CD14-positive monocyte (primary cell): Measurements from ENCODE around the gene ARSI. TPM values are rescaled to one million over a fixed set of nuclear protein-coding genes. Genes with fewer than 3 reads are reported as not detected.

Experiments used
- DNase-seq, 3 donors: peaks; one replicate each; pipeline ENCODE4 v3.0.0-alpha.2; 2011 to 2022
- H2AFZ ChIP-seq: 2 replicates; pipeline ENCODE4 v1.6.0; 2012; ENCODE audit warnings: mild to moderate bottlenecking, low read depth, low read length, inconsistent platforms; ENCODE audit not compliant: insufficient read depth, poor library complexity, severe bottlenecking
- H3K27ac ChIP-seq, 2 donors: 1 replicate in 1 of 2; 2 replicates in 1 of 2; pipeline ENCODE4 v1.5.1; 2012 to 2013; ENCODE audit warnings: low read length in 2 of 2, control low read depth in 1 of 2, inconsistent platforms in 1 of 2, low read depth in 1 of 2, mild to moderate bottlenecking in 1 of 2
- H3K27me3 ChIP-seq, 2 donors: one replicate each; pipeline versions ENCODE4 v1.6.0 to v1.6.1; 2011 to 2013; ENCODE audit warnings: low read length in 2 of 2; ENCODE audit not compliant: control insufficient read depth in 2 of 2, insufficient read depth in 2 of 2
- H3K36me3 ChIP-seq, 2 donors: replicated peaks in 1 of 2; 1 replicate in 1 of 2; 2 replicates in 1 of 2; pipeline versions ENCODE4 v1.5.1 to v1.6.1; 2012 to 2013; ENCODE audit warnings: low read length in 2 of 2, control low read depth in 1 of 2, inconsistent platforms in 1 of 2, mild to moderate bottlenecking in 1 of 2; ENCODE audit not compliant: insufficient read depth in 2 of 2, control insufficient read depth in 1 of 2
- H3K4me1 ChIP-seq, 2 donors: 1 replicate in 1 of 2; 2 replicates in 1 of 2; pipeline versions ENCODE4 v1.5.1 to v1.6.1; 2012 to 2013; ENCODE audit warnings: low read length in 2 of 2, control low read depth in 1 of 2, inconsistent platforms in 1 of 2, mild to moderate bottlenecking in 1 of 2, moderate library complexity in 1 of 2; ENCODE audit not compliant: insufficient read depth in 2 of 2, control insufficient read depth in 1 of 2
- H3K4me2 ChIP-seq: replicated peaks from 2 replicates; pipeline ENCODE3; 2012; ENCODE audit warnings: low read length, moderate library complexity, mild to moderate bottlenecking; ENCODE audit not compliant: poor library complexity, severe bottlenecking; ENCODE audit errors: extremely low read depth
- H3K4me3 ChIP-seq, 3 experiments: fragments of 200-600 bp in 1 of 3; sonication (generic) in 1 of 3; replicated peaks in 1 of 3; 1 replicate in 2 of 3; 2 replicates in 1 of 3; pipeline ENCODE4 v1.5.1; 2011 to 2013; ENCODE audit warnings: low read length in 3 of 3, mild to moderate bottlenecking in 3 of 3, control low read depth in 2 of 3, low read depth in 2 of 3, inconsistent platforms in 1 of 3, moderate library complexity in 1 of 3
- H3K79me2 ChIP-seq: 2 replicates; pipeline ENCODE4 v1.6.0; 2012; ENCODE audit warnings: mild to moderate bottlenecking, control low read depth, inconsistent platforms, low read length, moderate library complexity; ENCODE audit not compliant: insufficient read depth
- H3K9ac ChIP-seq: 2 replicates; pipeline ENCODE4 v1.6.0; 2017; ENCODE audit warnings: low read length, mild to moderate bottlenecking; ENCODE audit not compliant: insufficient read depth, poor library complexity, severe bottlenecking
- H3K9me3 ChIP-seq, 2 donors: replicated peaks in 1 of 2; 1 replicate in 1 of 2; 2 replicates in 1 of 2; pipeline versions ENCODE4 v1.5.1 to v1.6.1; 2012 to 2013; ENCODE audit warnings: low read length in 2 of 2, control low read depth in 1 of 2; ENCODE audit not compliant: control insufficient read depth in 1 of 2, insufficient read depth in 1 of 2
- H4K20me1 ChIP-seq: 2 replicates; pipeline ENCODE4 v1.6.0; 2012; ENCODE audit warnings: mild to moderate bottlenecking, low read length, control low read depth, moderate library complexity; ENCODE audit not compliant: insufficient read depth
- H3K27ac Mint-ChIP-seq, 7 donors: one replicate each; pipeline ENCODE4 v1.8.0; 2020; ENCODE audit warnings: mild to moderate bottlenecking in 7 of 7, mixed read lengths in 7 of 7, moderate library complexity in 6 of 7, inconsistent platforms in 2 of 7
- H3K27me3 Mint-ChIP-seq, 3 donors: one replicate each; pipeline ENCODE4 v1.8.0; 2021 to 2022; ENCODE audit warnings: low read depth in 3 of 3, mild to moderate bottlenecking in 3 of 3, mixed read lengths in 3 of 3, moderate library complexity in 3 of 3, inconsistent platforms in 1 of 3
- H3K36me3 Mint-ChIP-seq, 2 donors: one replicate each; pipeline ENCODE4 v1.8.0; 2020; ENCODE audit warnings: mixed read lengths in 2 of 2, inconsistent platforms in 1 of 2, mild to moderate bottlenecking in 1 of 2
- H3K4me1 Mint-ChIP-seq: one replicate; pipeline ENCODE4 v1.8.0; 2020; ENCODE audit warnings: mild to moderate bottlenecking, mixed read lengths
- H3K4me3 Mint-ChIP-seq, 2 donors: one replicate each; pipeline ENCODE4 v1.8.0; 2020; ENCODE audit warnings: mild to moderate bottlenecking in 2 of 2, mixed read lengths in 2 of 2, moderate library complexity in 1 of 2
- H3K9me3 Mint-ChIP-seq, 7 donors: one replicate each; pipeline ENCODE4 v1.8.0; 2020 to 2022; ENCODE audit warnings: mixed read lengths in 7 of 7, mild to moderate bottlenecking in 6 of 7, moderate library complexity in 6 of 7, inconsistent platforms in 2 of 7
- CTCF ChIP-seq: fragments of 200-600 bp; IDR thresholded peaks from one replicate; pipeline ENCODE4 v1.8.0; 2022; ENCODE audit warnings: antibody characterized with exemption, mild to moderate bottlenecking
- WGBS: methylation state at CpG from one replicate; pipeline ENCODE4 v1.1.5; 2013; ENCODE audit warnings: missing lambda C conversion rate; ENCODE audit not compliant: insufficient coverage; 5-methylcytosine and 5-hydroxymethylcytosine counted together
- intact Hi-C, 2 donors: fragments of 100-400 bp; cut with micrococcal nuclease; formaldehyde crosslinking; loops; one replicate each; pipeline versions ENCODE4 v1.15.0 to v1.15.1; 2023
- polyA plus RNA-seq, 3 donors: library from polyadenylated mRNA; depleted of rRNA in 1 of 3; unstranded in 2 of 3; stranded (reverse) in 1 of 3; fragments of 300-500 nt in 2 of 3; fragments of >200 nt in 1 of 3; fragmentation: Illumina TruSeq in 2 of 3; gene quantifications; 1 replicate in 2 of 3; 2 replicates in 1 of 3; pipeline ENCODE4 v1.2.3, GENCODE V29; 2012 to 2021

ARSI gene
- polyA plus RNA-seq, 3 donors: not detected

GRCh38 chr5:150252489-150252888 lies 50.2 kb downstream of the ARSI start:
- WGBS: 100% methylated on average over 3 of the region's 6 CpGs
- H3K36me3 ChIP-seq: no peaks in the 10 kb centered on the region
- TF ChIP-seq CTCF: no peak
- no peak overlapping the region for H3K9ac ChIP-seq
- no peak overlapping the region for H2AFZ ChIP-seq
- intact Hi-C loops: no loop called here
- H3K36me3 Mint-ChIP-seq: no peaks in the 10 kb centered on the region
- no peak overlapping the region for H3K4me3 ChIP-seq
- no peak overlapping the region for H3K27ac ChIP-seq
- no peaks in the 10 kb centered on the region for H3K9me3 ChIP-seq
- peaks cover 2 to 7% (median 2%) of the 10 kb centered on the region in 3 donors for H3K27me3 Mint-ChIP-seq
- H4K20me1 ChIP-seq: no peaks in the 10 kb centered on the region
- H3K4me3 Mint-ChIP-seq: no peak overlapping the region
- peaks cover 0 to 2% (median 0%) of the 10 kb centered on the region in 7 donors for H3K9me3 Mint-ChIP-seq
- no peaks in the 10 kb centered on the region for H3K4me1 Mint-ChIP-seq
- H3K27ac Mint-ChIP-seq: no peak overlapping the region
- no peaks in the 10 kb centered on the region for H3K27me3 ChIP-seq
- H3K4me1 ChIP-seq: no peaks in the 10 kb centered on the region
- H3K4me2 ChIP-seq: no peak overlapping the region
- H3K79me2 ChIP-seq: no peaks in the 10 kb centered on the region
- DNase-seq: no peak

- intact Hi-C loops: no loop called here
- no peaks in the 10 kb centered on the region for H3K4me1 Mint-ChIP-seq
- no peak overlapping the region for H3K27ac Mint-ChIP-seq
- Histone ChIP-seq H2AFZ (no peak overlapping the region), H3K79me2 (no peaks in the 10 kb centered on the region), H3K9me3 (no peaks in the 10 kb centered on the region), H3K4me1 (no peaks in the 10 kb centered on the region), H3K27ac (no peak overlapping the region), H4K20me1 (no peaks in the 10 kb centered on the region), H3K4me2 (no peak overlapping the region), H3K27me3 (no peaks in the 10 kb centered on the region), H3K36me3 (no peaks in the 10 kb centered on the region), H3K4me3 (no peak overlapping the region), H3K9ac (no peak overlapping the region)
- peaks cover 0 to 2% (median 0%) of the 10 kb centered on the region in 7 donors for H3K9me3 Mint-ChIP-seq
- H3K4me3 Mint-ChIP-seq: no peak overlapping the region
- no peak for DNase-seq
- peaks cover 2 to 8% (median 2%) of the 10 kb centered on the region in 3 donors for H3K27me3 Mint-ChIP-seq
- no peaks in the 10 kb centered on the region for H3K36me3 Mint-ChIP-seq
- TF ChIP-seq CTCF: no peak
- 97% methylated on average over 5 of the region's 7 CpGs for WGBS
These were observed 51.2 kb downstream of the ARSI start for GRCh38 chr5:150251504-150251903.
